DMS53 (cell line): ENCODE results near the gene MOB1B.
"Not testable (repeated sequence)": the region's sequence is repeated elsewhere in the genome, so short reads cannot be mapped to it uniquely, and the experiment has no call there.

Source experiments
- DNase-seq: peaks from one replicate; lab custom pipeline; 2025; lab: John Stamatoyannopoulos, UW

MOB1B gene

DNA sequence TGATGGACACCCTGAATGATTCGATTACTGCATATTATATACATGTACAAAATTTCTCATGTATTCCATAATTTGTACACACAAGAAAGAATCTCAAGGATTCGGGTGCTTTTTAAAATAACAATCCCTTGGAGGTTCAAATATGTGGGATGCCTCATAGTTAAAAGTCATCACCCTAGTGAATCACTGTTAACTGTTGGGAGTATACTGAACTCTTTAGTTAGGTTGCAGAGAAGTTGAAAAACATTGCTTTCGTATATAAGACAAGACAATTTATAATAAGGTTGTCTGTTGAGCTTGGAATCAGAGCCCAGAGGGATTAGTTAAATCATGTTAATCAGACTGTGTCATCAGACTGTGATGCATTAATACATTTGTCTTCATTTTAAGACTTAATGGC lies 106.9 kb downstream of the MOB1B start:
- no peak for DNase-seq

DNA sequence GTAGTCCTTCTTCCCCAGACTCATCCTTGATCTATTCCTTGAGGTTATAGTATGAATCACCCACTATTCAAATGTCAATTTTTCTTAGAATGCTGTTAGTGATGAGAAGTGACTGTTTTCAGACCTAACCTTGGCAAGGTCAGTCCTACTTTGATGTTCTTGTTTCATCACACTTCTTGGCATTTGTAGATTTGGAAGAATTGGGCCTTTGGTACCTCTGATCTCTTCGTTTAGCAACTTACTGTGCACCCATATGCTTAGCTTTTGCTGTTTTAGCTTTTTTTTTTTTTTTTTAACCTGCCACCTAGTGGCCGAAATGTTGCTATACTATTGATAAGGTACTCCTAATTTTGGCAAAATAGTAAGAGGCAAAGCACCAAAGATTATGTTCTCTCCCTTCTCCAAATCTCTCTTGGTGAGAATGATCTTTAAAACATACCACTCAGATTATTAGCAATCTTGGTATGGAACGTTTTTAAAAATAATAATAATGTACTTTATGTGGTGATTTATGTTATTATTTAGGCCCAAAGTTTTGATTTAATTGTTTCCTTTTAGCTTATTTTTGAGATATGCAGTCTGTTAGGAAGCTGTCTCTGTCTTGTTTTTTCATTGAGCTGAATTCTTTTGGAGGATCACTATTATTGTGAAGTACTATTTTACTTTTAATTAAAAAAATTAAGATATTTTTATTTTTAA lies 107.9 kb downstream of the MOB1B start:
- peak; percentile 49 for DNase-seq

DNA sequence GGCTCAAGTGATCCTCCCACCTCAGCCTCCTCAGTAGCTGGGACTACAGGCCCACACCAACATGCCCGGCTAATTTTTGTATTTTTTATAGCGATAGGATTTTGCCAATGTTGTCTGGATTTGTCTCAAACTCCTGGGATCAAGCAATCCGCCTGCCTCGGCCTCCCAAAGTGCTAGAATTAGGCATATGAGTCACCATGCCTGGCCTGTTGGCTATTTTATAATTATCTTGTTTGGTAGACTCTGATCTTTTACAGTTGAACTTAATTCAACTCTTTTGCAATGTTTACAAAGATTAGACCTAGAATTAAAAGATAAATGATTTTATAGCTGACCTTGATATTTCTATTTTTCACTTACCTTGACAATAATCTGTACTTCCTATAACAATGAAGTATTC lies 109.3 kb downstream of the MOB1B start:
- no peak for DNase-seq

DNA sequence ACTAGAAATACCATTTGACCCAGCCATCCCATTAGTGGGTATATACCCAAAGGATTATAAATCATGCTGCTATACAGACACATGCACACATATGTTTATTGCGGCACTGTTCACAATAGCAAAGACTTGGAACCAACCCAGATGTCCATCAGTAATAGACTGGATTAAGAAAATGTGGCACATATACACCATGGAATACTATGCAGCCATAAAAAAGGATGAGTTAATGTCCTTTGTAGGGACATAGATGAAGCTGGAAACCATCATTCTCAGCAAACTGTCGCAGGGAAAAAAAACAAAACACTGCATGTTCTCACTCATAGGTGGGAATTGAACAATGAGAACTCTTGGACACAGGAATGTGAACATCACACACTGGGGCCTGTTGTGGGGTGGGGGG lies 115.2 kb downstream of the MOB1B start:
- DNase-seq: not testable (repeated sequence)

DNA sequence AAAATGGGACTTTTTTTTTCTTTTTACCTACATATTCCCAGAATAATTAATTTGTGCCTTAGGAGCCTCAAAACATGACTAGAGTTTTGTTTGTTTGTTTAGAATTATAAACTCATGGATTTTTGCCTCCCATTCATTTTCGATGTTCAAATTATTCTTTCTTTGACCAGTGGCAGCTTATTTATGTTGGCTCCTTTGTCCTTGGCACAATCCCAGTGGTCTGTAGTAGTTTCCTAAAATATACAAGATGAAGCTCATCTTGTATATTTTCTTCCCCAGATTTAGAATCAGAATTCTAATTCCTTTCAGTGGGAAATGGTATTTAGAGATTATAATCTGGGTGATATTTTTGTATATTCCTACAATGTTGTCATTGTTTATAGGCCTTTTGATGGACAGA lies 118.4 kb downstream of the MOB1B start:
- no peak for DNase-seq

DNA sequence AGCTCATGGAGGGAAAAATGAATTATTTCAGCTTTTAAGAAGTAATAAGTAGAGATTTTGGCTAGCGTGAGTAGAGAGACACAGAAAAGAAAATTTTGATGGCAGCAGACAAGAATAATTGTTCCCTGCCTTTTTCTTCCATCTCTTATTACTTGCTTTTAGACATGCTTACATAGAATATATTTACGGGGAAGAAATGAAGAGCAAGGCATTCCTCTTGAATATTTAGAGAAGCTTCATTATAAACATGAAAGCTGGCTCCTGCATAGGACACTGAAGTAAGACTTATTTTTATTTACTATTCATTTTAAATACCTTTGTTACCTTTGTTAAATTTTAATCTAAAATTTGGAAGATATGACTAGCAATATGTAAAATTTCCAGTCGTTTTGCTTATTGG lies 123.5 kb downstream of the MOB1B start:
- no peak for DNase-seq

DNA sequence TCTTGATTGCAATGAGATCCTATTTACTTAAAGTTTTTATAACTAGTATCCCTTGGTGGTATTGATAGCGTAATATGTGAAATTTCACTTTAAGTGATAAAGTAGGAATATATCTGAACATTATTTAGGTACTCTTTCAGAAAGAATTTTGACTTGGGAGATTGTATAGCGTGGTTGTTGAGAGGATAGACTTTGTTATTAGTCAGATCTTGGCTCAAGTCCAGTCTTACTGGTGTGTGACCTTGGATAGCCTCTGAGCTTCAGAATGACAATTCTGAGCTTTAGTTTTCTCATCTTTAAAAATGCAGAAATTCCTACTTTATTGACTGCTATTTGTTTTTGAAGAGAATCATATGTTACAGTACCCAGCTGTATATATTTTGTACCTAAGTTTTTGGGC lies 123.9 kb downstream of the MOB1B start:
- DNase-seq: peak; percentile 68

DNA sequence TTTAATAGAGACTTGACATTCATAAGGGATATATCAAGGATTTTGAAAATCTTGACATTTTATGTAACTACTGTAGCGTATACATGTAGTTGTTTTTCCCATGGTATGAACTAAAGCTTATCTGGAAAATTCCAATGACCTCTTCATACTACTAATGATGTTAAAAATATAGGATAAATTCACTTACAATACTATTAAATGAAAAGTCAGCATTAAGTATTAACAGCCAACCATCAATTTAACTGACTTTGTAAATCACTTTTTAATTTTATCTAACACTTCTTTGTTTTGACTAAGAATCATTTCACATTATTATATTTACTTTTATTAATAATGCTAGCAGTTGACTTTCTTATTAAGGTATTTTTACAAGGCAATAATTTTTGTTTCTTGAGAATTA lies 125.4 kb downstream of the MOB1B start:
- DNase-seq: no peak

DNA sequence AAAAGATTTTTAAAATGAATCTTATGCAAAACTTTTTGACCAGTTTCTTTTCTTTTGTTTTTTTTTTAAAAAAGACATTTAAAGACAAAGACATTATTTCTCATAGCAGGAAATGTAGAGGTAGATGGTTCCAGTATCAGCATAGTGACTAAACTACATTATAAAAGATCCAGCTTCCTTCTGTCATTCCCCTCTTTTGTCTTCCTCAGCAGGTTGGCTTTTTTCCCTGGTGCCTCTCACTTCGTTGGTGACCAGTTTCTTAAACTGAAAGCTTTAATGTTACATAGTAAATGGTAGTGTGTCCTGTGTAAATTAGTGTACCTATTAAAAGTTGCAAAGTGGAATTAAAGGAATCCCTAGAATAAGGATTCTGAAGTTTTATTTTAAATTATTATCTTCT lies 127.3 kb downstream of the MOB1B start:
- DNase-seq: no peak

DNA sequence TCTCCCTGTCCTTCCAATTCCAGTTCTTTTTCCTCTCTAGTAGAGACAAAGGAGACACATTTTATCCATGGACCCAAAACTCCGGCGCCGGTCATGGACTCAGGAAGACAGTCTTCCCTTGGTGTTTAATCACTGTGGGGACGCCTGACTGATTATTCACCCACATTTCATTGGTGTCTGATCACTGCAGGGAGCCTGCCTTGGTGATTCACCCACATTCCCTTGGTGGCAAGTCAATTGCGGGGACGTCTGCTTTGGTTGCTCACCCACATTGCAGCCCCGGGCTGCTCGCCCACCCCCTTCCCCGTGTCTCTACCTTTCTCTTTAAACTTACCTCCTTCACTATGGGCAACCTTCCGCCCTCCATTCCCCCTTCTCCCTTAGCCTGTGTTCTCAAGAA lies 129.9 kb downstream of the MOB1B start:
- DNase-seq: not testable (repeated sequence)
